Measurements from ENCODE around the gene ANKRD33.

The ANKRD33 gene

GRCh38 chr12:51921017-51921725, 33.3 kb downstream of the ANKRD33 start:
- no peak for DNase-seq

DNA sequence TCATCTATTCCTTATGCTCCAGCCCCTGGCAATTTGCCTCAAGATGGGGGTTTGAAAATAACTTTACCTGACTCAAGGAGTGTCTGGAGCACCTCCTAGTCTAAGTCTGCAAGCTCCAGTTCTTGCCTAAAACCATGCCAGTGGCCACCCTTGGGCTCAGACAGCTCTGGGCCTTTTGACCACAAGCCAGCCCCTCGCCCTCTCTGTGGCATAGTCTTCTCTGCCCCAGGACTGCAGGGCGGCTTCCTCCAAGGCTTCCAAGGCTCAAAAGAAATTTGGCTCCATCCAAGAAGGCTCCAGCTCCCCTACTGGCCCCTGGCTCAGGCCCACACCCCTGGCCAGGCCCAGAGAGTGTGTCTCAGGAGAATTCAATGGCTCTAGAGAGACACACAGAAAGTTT, 34.2 kb downstream of the ANKRD33 start:
- no peak for DNase-seq

DNA sequence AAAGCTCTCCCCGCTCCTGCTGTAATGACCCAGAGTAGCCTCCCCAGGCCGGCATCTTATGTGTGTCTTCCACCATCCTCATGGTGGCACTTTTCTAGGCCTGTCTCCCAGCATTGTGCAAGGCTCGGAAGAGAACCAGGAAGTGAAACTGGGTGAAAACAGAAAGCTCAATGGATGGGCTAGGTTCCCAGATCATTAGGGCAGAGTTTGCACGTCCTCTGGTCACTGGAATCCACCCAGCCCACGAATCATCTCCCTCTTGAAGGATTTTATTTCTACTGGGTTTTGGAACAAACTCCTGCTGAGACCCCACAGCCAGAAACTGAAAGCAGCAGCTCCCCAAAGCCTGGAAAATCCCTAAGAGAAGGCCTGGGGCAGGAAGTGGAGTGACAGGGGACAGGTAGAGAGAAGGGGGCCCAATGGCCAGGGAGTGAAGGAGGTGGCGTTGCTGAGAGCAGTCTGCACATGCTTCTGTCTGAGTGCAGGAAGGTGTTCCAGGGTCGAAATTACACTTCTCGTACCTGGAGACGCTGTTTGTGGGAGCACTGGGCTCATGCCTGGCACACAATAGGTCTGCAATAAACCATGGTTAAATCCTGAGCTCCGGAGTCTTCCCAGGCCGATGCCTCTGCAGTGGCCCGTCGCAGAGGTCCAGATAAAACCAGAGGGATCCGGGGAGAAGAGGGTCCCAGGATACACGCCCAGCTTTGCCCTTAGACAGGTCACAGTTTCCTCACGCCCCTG, 35.0 kb downstream of the ANKRD33 start:
- DNase-seq: no peak

GRCh38 chr12:51923506-51924365, 35.8 kb downstream of the ANKRD33 start:
- DNase-seq: no peak

DNA sequence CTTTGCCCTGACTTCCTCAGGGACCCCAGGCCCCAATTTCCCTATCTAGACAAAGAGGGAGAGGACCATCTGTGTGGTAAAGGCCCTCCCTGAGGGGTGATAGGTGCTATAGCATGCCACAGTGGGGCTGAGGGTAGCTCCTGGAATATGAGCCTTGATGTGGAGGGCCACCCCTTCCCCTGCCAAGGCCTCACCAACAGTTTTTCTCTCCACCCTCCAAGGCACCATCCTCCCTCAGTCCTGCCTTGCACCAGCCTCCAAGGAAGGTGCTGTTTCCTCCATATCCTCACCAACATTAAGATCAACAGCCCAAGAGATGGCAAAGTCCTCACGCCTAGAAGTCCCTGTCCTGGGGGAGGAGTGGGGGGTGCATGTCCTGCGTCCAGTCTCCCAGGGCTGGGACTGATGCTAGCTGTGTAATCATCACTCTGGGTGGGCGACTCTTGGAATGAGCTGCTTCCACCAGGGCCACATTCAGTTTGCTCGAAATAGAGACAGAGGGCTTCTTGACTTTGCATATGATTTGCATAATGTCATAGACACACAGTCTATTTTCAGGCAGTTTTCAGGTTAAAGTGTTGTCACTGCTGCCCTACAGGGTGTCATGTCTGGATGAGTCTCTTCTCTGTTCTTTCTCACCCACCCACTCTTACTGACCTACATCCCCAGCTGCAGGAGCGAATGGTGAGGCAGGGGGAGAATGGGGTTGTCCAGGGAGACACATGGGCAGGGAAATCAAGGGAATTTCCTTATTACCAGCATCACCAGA, 36.8 kb downstream of the ANKRD33 start:
- no peak for DNase-seq

DNA sequence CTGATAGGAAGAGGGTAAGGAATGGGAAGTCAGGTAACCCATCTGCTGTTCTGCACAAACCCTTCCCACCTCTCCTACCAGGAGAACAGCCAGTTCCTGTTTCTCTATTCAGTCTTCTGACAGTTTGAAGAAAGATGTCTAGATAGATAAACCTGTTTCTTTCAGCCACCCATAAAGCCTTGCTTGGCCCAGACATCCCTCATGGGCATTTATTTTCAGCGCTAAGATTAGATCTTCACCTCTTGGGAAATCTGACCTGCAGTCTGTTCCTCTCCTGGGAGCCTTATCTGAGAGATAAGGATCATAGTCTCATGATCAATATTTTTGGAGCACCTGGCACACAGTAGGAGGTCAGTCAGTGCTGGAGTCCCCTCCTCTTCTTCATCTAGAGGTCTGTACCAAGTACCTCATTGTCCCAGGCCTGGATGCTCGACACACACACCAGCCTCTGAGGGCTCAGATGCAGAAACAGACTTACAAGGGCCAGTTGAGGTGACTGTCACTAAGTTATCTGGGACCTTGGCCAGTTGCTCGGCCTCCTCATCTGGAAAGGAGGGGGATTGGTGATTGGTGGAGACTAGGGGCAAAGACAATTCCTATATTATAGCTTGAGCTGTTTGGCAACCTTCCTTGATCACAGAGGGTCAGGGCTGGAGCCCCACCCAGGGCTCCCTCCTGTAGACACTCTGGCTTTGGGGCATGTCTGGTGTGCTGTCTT, 37.6 kb downstream of the ANKRD33 start:
- no peak for DNase-seq

- no peak for DNase-seq
Observed at GRCh38 chr12:51926064-51926632, 38.2 kb downstream of the ANKRD33 start.

DNA sequence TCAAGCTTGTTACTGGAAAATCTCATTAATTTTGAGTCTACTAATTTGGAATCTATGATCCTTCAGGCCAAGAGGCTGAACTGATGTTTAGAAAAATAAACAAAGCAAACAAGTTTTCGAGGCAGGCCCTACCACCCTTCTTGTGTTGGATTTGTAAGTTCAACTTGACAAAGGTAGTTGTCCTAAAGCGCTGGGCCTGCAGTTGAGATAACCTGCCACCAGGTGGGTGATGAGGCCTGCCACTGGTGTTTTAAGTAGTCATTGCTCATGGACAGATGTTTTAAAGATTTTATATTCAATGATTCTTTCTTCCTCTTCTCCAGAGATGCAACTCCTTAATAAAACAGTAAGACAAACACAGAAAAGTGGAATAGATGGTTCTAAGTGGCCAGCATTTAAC, 38.8 kb downstream of the ANKRD33 start:
- DNase-seq: no peak

DNA sequence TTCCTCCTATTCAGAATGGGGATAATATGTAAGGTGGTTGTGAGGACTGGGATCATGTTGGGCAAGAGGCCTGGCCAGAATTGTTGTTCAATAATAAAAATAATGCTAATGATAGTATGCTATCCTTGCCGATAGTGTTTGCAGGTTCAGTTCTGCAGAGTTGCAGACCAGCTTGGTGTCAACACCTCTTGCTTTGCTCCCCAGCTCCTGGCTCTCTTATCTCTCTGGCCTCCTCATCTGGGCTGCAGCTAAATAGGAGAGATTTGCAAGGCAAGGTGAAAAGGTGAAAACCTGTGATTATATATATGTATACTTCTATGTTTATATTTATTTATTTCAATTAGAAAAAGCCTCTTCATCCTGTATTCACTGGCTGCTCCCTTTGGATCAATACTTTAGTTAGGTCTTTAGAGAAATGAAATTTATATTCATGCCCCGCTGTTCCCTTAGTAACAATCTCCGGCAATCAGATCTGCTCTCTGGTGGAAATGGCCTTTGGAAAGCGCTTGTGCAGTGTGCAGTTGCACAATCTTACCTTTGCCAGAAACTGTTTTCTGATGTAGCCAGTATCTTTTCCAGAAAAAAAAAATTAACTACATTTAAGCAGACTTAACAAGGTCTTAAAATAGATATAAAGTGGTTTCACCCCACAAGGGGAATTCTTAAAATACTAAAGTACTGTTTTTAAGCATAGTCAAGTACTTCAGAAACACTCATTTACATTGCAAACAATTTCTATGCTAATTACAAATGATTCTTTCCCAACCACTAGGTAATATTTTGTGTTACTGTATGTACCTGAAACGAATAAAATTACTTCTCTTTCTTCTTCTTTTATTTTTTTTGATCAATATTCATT, 44.5 kb downstream of the ANKRD33 start:
- no peak for DNase-seq

- DNase-seq: no peak
Observed at GRCh38 chr12:51934080-51934479, 46.2 kb downstream of the ANKRD33 start.

GRCh38 chr12:51937926-51938325, 50.0 kb downstream of the ANKRD33 start:
- DNase-seq: no peak

DNA sequence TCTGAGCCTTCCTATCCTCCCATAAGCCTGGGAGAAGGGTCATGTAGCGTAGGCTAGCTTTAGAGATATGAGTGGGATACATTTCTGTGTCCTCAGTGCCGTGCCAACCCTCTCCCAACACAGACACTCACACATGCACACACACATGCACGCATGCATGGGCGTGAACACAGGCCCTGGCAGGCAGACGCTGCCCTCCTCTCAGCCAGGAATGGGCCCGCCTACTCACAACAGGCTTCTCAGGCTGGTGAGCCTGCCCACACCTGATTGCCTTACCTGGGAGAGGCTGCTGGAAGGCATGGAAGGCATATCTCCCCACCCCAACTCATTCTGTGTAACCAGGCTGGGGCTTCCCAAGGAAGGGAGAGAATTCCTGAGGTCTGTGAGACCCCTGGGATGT, 50.8 kb downstream of the ANKRD33 start:
- DNase-seq: no peak

GRCh38 chr12:51941011-51941581, 53.2 kb downstream of the ANKRD33 start:
- DNase-seq: peak; percentile 84

All from COR-L47 (cell line).